OCI-LY1 (cell line): ENCODE measurements around the gene MYRF.

ENCODE experiments used
- EZH2 ChIP-seq: fragments of 200-600 bp; sonication (generic), shearing (Covaris generic); IDR thresholded peaks from 2 replicates; pipeline ENCODE4 v1.8.0; 2017; ENCODE audit warnings: borderline replicate concordance, mixed run types, mild to moderate bottlenecking, antibody characterized with exemption, low read length, moderate library complexity, mixed read lengths
- TF ChIP-seq, protein P1 (sequence below): fragments of 200-600 bp; sonication (generic), shearing (Covaris generic); IDR thresholded peaks from 2 replicates; pipeline ENCODE4 v1.5.1; 2017; ENCODE audit warnings: mild to moderate bottlenecking, antibody characterized with exemption, low read length, moderate library complexity, mixed read lengths

DNA sequence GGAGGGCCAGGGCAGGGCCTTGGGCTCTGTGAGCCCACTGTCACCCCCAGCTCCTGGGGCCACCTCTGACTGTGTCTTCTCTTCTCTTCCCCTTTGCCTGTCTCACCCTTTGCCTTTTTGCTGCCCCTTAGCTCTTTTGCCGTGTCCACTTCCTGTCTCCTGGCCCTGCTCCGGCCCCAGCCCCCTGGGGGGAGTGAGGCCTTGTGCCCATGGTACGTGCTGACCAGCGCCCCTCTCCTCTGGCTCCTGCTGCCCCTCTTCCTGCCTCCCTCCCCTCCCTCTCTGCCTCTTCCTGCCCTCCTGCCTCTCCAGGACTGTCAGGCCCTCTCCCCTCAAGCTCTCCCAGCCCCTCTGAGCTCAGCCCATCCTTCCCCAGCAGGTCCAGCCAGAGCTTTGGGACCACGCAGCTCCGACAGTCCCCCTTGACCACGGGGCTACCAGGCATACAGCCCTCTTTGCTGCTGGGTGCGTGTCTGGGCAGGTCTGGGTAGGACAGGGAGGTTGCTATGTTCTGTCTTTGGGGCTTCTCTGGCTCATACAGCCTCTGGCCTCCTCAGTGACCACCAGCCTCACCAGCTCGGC is 28.2 kb downstream of the MYRF start:
- TF ChIP-seq, protein P1, sequence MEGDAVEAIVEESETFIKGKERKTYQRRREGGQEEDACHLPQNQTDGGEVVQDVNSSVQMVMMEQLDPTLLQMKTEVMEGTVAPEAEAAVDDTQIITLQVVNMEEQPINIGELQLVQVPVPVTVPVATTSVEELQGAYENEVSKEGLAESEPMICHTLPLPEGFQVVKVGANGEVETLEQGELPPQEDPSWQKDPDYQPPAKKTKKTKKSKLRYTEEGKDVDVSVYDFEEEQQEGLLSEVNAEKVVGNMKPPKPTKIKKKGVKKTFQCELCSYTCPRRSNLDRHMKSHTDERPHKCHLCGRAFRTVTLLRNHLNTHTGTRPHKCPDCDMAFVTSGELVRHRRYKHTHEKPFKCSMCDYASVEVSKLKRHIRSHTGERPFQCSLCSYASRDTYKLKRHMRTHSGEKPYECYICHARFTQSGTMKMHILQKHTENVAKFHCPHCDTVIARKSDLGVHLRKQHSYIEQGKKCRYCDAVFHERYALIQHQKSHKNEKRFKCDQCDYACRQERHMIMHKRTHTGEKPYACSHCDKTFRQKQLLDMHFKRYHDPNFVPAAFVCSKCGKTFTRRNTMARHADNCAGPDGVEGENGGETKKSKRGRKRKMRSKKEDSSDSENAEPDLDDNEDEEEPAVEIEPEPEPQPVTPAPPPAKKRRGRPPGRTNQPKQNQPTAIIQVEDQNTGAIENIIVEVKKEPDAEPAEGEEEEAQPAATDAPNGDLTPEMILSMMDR, result no peak
- no peak for TF ChIP-seq EZH2
